Putamen (tissue), 1 donor: ENCODE results near the gene HTRA1.

Experiments used
- DNase-seq: peaks from one replicate; pipeline ENCODE4 v3.0.0-alpha.2; 2016; ENCODE audit warnings: low spot score

HTRA1 gene

GRCh38 chr10:122455376-122456079 is 5.8 kb upstream of the HTRA1 start:
- DNase-seq = no peak

- DNase-seq = no peak
These were observed 3.4 kb upstream of the HTRA1 start for GRCh38 chr10:122457934-122458333.

- DNase-seq = no peak
These were observed 2.7 kb upstream of the HTRA1 start for GRCh38 chr10:122458693-122459092.

- no peak for DNase-seq
These were observed 1.6 kb upstream of the HTRA1 start for GRCh38 chr10:122459561-122460273.

GRCh38 chr10:122460891-122461293 is 461 bp upstream of the HTRA1 start:
- DNase-seq = no peak

GRCh38 chr10:122461729-122462532 is 578 bp downstream of the HTRA1 start:
- DNase-seq = no peak

- no peak for DNase-seq
These were observed 1.4 kb downstream of the HTRA1 start for GRCh38 chr10:122462533-122463465.

GRCh38 chr10:122463466-122464249 is 2.3 kb downstream of the HTRA1 start:
- DNase-seq = no peak

- DNase-seq = no peak
These were observed 2.8 kb downstream of the HTRA1 start for GRCh38 chr10:122464250-122464510.

- DNase-seq = no peak
These were observed 3.2 kb downstream of the HTRA1 start for GRCh38 chr10:122464586-122464985.

- no peak for DNase-seq
These were observed 4.2 kb downstream of the HTRA1 start for GRCh38 chr10:122465401-122466040.

- no peak for DNase-seq
These were observed 5.6 kb downstream of the HTRA1 start for GRCh38 chr10:122466951-122467381.

- no peak for DNase-seq
These were observed 6.3 kb downstream of the HTRA1 start for GRCh38 chr10:122467701-122468100.

GRCh38 chr10:122468307-122468925 is 7.1 kb downstream of the HTRA1 start:
- no peak for DNase-seq

- DNase-seq = no peak
These were observed 7.8 kb downstream of the HTRA1 start for GRCh38 chr10:122468926-122469781.

- DNase-seq = no peak
These were observed 8.5 kb downstream of the HTRA1 start for GRCh38 chr10:122469848-122470247.

GRCh38 chr10:122471531-122472177 is 10.3 kb downstream of the HTRA1 start:
- no peak for DNase-seq

GRCh38 chr10:122473116-122473515 is 11.8 kb downstream of the HTRA1 start:
- DNase-seq = no peak
